ENCODE results near the gene PDX1.
"Not testable (repeated sequence)": the region's sequence is repeated elsewhere in the genome, so short reads cannot be mapped to it uniquely, and the experiment has no call there.

Gene PDX1

DNA sequence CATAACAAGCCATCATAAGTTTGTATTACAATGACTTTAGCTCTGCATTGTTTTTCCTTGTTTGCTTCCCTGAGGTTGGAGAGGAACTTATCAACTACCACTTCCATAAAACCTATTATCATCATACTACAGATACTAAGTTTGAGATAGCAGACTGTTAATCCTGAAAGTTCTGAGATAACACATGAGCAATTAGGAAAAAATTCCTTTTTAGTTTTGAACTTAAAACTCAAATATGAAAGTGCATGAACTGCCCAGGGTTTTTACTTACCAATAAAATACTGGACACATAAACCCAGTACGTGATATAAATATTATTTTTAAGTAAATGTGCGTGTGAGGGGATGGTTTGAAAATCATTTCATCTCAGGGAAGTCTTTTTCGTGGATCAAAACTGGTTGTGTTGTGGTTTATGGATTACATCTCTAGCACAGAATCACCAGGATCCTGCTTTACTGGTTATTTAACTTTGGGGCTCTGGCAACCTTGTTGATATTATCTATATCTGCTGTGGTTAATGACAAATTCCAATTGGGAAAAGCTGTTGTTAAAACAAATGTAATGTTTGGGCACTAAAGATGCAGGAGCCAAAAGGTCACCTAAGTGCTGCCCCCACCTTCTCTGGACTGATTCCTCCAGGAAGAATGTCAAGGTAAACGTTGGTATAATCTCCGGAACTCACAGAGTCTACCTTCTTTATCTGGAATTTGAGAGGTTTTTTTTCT, 36.9 kb downstream of the PDX1 start:
- DNase-seq = no peak

GRCh38 chr13:27959976-27960361, 40.2 kb downstream of the PDX1 start:
- DNase-seq = no peak

DNA sequence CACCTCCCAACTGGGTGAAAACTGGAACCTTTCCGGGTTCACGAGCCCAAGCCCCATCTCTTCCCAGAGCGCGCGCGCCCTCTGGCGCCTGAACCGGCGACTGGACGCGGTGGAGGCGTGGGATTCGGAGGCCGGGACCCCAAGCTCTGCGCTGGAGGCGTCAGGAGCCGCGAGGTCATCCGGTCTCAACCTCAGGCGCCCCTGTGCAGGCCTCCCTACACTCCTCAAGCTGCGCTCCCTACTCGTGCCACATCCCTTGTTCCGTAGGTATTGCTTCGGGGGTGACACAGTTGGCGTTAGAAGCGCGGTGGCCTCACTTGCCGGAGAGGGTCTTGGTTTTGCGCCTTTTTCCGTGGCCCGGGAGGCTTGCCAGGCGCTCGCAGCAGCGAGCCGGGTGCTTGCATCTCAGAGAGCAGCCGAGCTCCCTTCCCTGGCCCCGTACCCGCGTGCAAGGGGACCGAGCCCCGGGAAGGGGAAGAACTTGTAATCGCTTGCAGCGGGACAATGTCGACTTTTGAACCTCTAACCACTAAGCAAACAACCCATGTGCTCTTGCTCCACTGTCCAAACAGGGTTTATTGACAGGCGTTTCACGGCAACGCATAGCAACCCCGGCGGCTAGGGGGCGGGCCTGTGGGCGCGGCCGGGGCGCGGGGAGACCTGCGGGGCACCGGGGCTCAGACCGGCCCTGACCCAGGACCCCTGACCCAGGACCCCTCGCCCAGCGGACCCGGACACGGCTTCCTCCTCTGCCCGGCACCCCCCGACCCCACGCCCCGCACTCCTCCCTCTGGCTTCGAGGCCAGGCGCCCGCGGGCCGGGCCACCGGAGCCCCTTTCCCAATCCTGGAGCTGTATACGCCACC, 40.8 kb downstream of the PDX1 start:
- no peak for DNase-seq

DNA sequence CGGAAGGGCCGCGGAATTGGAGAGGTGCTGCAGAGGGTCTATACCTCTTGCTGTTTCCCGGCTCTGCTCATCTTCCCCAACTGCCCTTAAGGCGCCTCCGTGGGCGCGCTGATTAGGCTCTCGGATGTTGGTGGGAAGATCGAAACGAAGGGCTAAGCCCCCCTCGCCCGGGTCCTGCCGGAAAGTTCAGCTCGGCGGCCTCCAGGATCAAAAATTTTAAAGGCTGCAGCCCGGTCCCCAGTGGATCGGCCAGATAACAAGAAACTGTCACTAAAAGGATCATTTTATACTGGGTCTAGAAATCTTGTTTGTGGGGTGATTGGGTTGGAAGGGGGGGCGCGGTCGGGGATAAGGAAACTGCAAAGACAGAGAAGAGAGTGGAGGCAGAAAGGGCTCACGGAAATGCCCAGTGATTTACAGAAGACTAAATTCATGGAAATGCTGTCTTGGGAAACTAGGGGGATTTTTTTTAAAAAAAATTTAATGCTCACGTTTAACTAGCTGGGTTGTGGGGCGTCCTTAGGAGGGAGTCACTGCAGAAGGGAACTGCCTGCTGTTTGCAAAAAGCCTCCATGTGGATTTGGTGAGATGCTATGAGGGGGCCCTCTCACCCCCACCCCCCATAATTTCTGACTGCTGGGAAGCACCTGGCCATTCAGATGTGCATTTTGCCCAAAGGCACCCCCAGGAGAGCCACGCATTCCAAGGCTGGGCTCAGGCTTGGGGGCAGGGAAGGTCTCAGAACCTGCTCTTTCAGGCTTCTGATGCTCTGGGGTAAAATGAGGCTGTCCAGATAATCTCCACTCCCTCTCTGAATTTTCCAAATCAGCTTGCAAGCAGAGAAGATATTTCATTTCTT, 41.7 kb downstream of the PDX1 start:
- no peak for DNase-seq

DNA sequence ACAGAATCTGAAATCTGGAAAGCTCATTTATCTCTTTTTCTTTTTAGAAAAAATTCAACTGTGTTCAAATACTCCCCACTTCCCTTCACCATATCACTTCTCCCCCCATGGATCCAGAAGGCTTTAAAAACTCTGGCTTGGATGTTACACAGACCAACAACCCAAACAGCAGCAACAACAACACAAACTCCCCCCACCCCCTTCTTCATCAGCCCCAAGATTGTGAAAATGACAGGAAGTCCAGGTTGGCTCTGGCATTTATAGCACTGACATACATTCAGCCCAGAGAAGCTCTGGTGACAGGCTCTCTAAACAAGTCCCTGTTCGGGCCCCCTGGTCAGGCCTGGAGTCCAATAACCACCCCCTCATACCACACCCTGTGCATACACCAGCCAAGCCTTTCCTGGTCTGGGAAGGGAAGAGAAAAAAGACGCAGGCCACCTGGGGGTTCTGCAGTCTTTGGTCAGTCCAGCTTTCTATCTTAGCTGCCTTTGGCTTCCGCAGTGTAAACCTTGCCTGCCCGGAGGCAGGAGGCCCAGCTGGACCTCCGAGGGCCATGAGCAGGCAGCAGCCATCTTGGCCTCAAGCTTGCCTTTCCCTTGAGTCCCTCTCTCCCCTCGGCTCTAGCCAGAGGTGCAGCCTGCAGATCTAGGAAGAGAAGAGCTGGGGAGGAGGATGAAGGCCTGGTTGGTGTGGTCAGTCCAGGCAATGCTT, 42.5 kb downstream of the PDX1 start:
- DNase-seq = no peak

DNA sequence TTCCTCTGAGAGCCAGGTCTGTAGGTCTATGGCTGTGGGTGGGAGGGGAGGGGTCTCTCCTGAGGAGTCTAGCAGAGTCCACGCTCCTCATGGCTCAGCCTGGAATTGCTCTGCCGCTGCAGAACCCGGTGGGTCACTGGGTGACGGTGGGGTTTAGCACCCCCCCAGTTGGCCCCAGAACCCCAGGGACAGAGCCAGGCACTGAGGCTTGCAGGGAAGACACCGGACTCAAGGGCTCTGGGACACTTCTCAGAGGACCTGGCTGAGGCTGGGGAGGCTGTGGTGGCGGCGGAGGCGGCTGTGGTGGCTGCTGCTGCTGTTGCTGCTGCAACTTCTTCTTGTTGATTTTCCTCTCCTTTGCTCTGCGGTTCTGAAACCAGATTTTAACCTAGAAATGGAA, 43.2 kb downstream of the PDX1 start:
- DNase-seq = no peak

DNA sequence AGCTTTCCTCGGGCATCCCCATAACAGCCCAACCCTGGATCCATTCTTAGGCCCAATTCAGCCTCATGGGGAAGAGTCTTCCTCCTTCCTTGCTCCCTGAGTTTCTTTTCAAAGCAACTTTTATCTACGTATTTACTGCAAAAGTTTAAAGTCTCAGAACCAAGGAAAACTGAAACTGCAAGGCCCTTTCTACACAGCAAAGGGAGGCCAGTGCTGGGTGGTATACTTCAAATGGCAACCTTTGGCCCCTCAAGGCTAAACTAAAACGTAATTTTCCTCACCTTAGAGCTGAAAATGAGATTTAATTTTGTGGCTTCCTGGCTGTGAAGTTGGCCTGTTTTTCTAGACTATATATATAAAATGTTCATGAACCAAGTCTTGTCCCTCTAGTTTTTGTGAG, 43.7 kb downstream of the PDX1 start:
- no peak for DNase-seq

DNA sequence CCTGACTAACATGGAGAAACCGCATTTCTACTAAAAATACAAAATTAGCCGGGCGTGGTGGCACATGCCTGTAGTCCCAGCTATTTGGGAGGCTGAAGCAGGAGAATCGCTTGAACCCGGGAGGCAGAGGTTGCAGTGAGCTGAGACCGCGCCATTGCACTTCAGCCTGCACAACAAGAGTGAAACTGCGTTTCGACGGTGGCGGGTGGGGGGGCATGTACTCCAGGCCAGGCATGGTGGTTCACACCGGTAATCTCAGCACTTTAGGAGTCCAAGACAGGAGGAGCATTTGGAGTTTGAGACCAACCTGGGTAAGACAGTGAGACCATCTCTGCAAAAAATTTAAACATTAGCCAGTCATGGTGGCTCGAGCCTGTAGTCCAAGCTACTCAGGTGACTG, 44.4 kb downstream of the PDX1 start:
- not testable (repeated sequence) for DNase-seq

- no peak for DNase-seq
Observed at GRCh38 chr13:27964741-27965323, 45.0 kb downstream of the PDX1 start.

DNA sequence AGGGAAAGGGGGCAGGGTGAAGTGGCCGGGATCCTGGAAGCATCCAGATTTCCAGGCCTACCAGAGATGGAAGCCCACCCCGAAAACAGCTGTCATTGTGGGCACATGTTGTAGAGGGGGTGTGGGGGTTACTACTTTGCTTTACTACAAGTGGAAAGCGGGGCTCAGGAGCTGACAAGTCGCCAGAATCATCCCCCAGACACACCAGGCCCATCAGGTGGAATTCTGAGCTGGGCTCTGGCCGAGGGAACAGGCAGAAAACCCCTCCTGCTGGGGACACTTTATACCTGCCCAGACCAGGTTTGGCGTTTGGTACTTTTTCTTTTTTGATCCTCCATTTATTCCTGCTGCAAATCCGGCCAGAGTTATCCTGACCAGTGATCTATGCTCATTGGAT, 45.5 kb downstream of the PDX1 start:
- no peak for DNase-seq

DNA sequence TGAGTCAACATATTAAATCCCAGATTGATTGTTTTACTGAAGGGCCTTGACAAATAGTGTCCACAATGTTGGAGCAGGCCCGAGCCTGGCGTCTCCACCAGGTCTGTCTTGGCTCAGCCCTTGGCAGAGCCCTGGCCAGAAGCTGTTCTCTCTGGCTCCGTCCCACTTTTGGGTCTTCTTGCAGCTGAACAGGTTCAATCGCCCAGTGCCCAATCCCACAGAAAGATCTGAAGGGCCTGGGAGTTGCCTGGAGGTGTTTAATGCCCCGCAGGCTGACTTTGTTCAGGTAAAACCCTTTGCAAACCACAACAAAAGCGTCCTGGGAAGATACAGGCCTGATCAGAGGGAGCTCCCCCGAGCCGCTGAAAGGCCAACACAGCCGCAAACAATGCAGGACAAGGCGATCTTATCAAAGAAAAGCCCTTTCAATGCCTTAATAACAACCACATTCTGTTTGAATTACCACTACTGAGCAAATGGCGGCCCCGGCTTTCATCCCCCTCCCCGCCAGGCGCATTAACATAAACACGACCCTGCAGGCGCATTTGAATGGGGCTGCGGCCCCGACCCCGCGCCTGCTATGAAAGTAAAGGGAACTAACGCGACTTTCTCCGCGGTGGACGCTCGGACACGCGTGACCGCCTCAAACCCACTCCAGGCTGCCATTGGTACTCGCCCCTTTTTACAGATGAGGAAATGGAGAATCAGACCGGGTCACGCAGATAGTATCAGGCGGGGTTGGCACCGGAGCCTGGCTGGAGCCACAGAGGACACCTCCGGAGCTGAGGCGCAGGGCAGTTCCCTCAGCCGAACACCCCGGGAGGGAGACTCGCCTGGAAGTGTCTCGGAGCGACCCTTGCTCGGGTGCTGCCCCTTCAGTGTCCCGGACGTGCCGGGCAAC, 46.2 kb downstream of the PDX1 start:
- DNase-seq = no peak

- DNase-seq = no peak
Observed at GRCh38 chr13:27966641-27967202, 46.9 kb downstream of the PDX1 start.

DNA sequence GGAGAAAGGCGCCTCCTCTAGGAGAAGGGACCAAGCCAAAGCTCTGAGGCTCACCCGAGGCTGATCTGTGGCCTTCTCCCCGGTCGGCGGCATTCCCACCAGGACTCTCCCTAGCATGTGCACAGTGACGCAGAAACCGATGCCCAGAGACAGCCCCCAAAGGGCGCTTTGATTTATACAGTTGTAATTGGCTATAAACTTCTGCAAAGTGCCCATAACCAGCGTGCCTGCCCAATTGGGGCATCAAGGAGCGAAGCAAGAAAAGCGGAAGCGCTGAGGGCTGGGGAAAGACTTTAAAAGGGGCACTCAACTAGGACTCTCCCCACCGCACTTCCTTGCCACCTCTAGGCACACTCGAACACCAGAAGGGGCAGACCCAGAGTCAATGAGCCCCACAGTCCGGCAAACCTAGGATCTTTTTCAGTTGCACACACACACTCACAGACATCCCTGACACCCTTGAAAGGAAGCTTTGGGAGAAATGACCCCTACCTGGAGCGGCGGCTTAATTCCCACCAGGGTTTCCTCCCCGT, 47.5 kb downstream of the PDX1 start:
- DNase-seq = no peak

DNA sequence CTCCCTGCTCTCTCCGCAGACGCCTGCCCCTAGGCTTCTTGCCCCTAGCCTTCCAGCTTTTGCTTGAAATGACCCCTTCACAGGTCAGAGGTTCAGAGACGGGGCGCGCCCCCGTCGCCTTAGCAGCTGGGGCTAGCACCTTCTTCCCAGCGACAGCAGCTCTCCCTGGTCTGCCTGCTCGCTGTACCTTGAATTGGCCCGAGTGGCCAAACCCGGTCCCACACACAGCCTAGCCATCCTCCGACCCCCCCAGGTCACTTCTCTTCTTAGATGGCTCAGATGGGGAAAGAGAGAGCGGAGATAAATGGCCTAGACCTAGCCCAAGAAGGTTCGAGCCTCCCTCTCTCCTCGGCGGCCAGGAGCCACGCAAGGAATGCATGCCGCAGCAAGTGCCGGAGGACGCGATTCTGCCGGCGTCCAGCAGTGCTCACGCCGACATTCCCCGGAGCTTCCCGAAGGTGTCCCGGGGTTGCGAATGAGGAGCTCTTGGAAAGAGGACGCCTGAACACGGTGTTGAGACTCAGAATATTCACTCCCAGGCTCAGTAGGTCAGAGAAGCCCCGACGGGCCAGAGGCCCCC, 48.0 kb downstream of the PDX1 start:
- DNase-seq = no peak

DNA sequence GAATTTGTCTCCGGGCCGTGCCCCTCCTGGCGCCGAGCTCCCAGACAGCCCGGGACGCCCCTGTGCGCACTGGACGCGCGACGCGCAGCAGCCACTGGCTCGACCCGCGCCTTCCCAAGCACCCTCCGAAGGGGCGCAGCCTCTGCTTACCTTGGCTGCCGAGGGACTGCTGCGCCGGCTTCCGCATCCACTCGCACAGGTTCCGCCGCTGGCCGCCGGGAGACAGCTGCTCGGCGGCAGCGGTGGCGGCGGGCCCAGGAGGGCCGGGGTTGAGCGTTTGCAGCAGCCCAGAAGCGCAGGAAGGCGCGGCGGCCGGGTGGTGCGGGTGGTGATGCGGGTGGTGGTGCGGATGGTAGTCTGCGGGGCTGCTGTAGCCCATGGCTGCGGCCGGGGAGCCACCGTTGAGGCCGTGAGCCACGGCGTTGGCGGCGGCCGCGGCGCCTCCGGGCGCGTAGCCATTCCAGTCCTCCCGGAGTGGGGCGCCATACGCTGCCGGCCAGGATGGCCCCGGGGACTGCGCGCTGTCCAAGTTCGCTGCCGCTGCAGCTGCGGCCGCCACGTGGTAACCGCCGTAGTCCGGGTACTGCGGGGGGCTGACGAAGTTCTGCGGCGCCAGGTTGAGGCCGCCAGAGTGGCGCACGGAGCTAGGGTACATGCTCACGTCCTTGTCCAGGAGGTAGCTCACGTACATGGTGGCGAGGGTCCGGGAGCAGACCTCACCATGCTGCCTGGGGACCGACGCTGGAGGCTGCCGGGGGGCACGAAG, 48.7 kb downstream of the PDX1 start:
- no peak for DNase-seq

DNA sequence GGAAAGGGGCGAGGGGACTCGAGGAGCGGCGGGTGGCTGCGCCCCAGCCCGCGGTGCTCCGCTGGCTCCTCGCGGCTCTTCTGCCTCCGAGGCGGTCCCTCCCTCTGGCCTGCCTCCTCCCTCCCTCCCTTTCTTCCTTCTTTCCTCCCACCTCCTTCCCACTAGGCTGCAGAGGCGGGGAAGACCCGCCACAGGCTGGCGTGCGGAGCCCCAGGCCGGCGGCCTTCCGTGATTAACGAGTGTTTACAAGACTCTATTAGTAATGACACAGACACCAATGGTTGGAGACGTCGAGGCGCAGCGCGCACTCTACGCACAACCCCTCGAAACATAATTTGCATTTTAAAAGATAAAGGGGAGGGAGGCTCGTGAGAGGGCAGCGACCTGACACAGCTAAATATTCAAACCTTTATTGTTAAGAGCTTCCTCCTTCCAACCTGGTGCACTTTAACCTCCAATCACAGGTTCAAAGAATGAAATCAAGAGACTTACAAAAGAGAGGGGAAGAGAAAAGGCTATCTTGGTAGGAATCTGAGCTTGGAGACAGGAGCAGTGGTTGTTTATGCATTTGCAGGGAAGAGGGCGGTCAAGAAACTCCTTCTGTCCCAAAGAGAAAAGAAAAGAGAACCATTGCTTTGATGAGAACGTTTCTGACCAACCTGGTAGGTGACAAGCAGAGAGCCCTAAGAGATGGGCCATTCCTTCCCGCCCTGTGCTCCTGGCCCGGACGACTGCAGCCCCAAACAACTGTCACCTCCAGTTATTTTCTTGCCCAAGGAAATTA, 49.5 kb downstream of the PDX1 start, which contains the start of gene CDX2:
CDX2 (minus strand) TSS at position 234 of the 784 bp plus-strand sequence. CDS start 309 bp downstream, outside the sequence.
- no peak for DNase-seq

DNA sequence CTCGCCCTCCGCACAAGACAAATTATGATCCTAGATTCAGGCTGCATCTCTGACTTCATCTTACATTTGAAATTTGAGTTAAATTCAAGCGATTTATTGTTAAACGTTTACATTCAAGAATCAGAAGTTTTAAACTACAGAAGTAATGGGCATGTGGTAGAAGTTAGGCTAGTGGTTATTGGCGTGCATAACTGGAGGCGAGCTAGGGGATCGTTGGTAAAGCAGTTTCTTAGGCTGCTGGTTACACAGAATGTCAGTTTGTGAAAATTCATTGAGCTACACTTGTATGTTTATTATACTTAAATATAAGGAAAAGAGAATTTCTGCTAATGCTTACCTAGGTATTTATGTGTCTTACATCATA, 50.0 kb downstream of the PDX1 start:
- no peak for DNase-seq

Data from NCI-H2029 treated with DMSO at 0.1 percent for 48 hours (cell line).